Activated CD4-positive, CD25-positive, alpha-beta regulatory T cell treated with anti-CD3 and anti-CD28 coated beads, Interleukin-2, amount 50 U/mL, for 72 hours (primary cell): ENCODE results near the gene S100A7A.

ENCODE experiments used
- DNase-seq: peaks from one replicate; pipeline ENCODE4 v3.0.0; 2021

S100A7A gene

GRCh38 chr1:153415850-153416570 lies at the start of gene S100A7A:
S100A7A (plus strand) TSS chr1:153416520; CDS start chr1:153418083, 1,563 bp downstream.
- DNase-seq, result no peak

- no peak for DNase-seq
These were observed 49.2 kb upstream of the S100A7A start for GRCh38 chr1:153367090-153367489.

- DNase-seq, result no peak
These were observed 47.8 kb upstream of the S100A7A start for GRCh38 chr1:153368495-153368894.

- DNase-seq, result no peak
These were observed 46.2 kb upstream of the S100A7A start for GRCh38 chr1:153370146-153370545.

- no peak for DNase-seq
These were observed 45.1 kb upstream of the S100A7A start for GRCh38 chr1:153371231-153371630.

GRCh38 chr1:153372571-153372970 lies 43.7 kb upstream of the S100A7A start:
- DNase-seq, result no peak

GRCh38 chr1:153374071-153374470 lies 42.2 kb upstream of the S100A7A start:
- DNase-seq, result no peak

GRCh38 chr1:153375511-153375910 lies 40.8 kb upstream of the S100A7A start, which contains the start of gene S100A12:
S100A12 (minus strand) TSS chr1:153375621; CDS start chr1:153374592, 1,029 bp downstream.
- DNase-seq, result no peak

GRCh38 chr1:153379591-153379990 lies 36.7 kb upstream of the S100A7A start:
- no peak for DNase-seq

GRCh38 chr1:153380711-153381110 lies 35.6 kb upstream of the S100A7A start:
- no peak for DNase-seq

GRCh38 chr1:153384958-153385580 lies 31.3 kb upstream of the S100A7A start:
- DNase-seq, result no peak

GRCh38 chr1:153386500-153386901 lies 29.8 kb upstream of the S100A7A start:
- DNase-seq, result no peak

- no peak for DNase-seq
These were observed 29.3 kb upstream of the S100A7A start for GRCh38 chr1:153387001-153387400.

GRCh38 chr1:153387785-153388184 lies 28.5 kb upstream of the S100A7A start:
- no peak for DNase-seq

- DNase-seq, result no peak
These were observed 26.9 kb upstream of the S100A7A start for GRCh38 chr1:153389401-153389800.

GRCh38 chr1:153389973-153390879 lies 26.1 kb upstream of the S100A7A start:
- no peak for DNase-seq

- DNase-seq, result no peak
These were observed 25.2 kb upstream of the S100A7A start, which contains the start of gene S100A8 for GRCh38 chr1:153390938-153391710. S100A8 (minus strand) TSS chr1:153391073; CDS start chr1:153390535, 538 bp downstream.

- no peak for DNase-seq
These were observed 24.1 kb upstream of the S100A7A start for GRCh38 chr1:153392258-153392657.

GRCh38 chr1:153392822-153393221 lies 23.5 kb upstream of the S100A7A start:
- no peak for DNase-seq

GRCh38 chr1:153393926-153394325 lies 22.4 kb upstream of the S100A7A start:
- DNase-seq, result no peak

GRCh38 chr1:153394391-153394790 lies 21.9 kb upstream of the S100A7A start:
- no peak for DNase-seq

GRCh38 chr1:153395136-153395685 lies 21.1 kb upstream of the S100A7A start:
- no peak for DNase-seq
